ENCODE data around the gene C2CD4C.

GRCh38 chr19:384799-385169 is 24.2 kb downstream of the C2CD4C start:
- no peak for TF ChIP-seq CTCF (CRISPR knock-in tag; IDR thresholded peaks at IDR 0.05)
- no peak for TF ChIP-seq FOXA1 (IDR thresholded peaks at IDR 0.05)
- no peak for TF ChIP-seq FOXA1 (CRISPR knock-in tag; IDR thresholded peaks at IDR 0.05)
- no peak for TF ChIP-seq BHLHE40 (IDR thresholded peaks at IDR 0.05; ENCODE audit: low read length)
- no peak for TF ChIP-seq ZKSCAN5 (CRISPR knock-in tag; IDR thresholded peaks at IDR 0.05)
- TF ChIP-seq TEAD2 (CRISPR knock-in tag; IDR thresholded peaks at IDR 0.05) = no peak
- no peak for TF ChIP-seq ADNP (CRISPR knock-in tag; IDR thresholded peaks at IDR 0.05)
